NCI-H2171 treated with DMSO at 0.1 percent for 48 hours (cell line): ENCODE measurements around the gene PRKAR1B.

Source experiments
- DNase-seq: peaks from one replicate; lab custom pipeline; 2025; lab: John Stamatoyannopoulos, UW

PRKAR1B gene

DNA sequence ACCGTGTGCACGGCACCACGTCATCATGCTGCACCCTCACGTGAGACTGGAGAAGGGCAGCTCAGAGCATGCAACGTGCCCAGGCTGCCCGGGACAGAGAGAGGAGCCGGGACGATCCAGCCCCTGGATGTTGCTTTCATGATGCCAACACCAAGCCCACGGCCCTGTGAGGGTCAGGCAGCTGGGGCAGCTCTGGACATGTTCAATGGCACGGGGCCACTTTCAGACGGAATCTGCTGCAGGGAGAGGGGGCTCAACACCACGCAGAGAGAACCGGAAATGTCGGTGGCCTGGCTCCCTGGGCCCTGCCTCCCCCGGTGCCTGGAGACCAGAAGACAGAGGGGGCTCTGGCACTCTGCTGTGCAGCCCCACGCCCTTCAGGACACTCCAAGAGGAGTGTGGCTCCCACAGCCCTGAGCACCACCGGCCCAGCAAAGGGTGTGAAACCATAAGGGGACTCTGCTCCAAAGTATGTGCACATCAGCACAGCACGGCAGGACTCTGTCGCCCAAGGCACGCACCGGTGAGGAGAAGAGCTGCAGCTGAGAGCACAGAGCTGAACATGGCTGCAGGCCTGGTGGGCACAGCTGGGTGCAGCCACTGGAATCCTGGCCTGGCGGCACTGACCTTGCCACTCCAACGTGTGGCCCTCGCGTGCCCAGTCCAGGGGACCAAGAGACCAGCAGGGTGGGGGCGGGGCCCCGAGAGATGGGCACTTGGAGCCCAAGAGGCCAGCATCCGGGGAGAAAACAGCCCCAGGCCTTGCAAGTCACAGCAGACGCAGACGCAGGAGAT, 137.1 kb downstream of the PRKAR1B start:
- no peak for DNase-seq

DNA sequence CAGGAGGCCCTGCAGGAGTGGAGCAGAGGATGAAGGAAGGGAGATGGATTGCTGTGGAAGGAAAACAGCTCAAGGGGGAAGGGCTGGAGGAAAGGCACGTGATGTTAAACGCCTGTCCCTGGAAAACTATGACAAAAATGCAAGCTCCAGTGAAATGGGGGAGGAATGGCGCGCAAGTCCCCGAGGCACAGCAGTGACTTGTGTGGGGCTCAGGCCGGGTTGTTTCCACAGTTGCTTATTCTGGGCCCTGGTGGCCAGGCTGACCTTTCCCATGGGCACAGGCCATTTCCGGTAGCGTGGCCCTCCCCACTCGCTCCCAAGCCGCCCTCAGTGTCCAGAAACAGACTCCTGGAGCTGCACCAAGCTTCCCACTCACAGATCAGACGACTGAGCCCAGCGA, 139.3 kb downstream of the PRKAR1B start:
- no peak for DNase-seq

DNA sequence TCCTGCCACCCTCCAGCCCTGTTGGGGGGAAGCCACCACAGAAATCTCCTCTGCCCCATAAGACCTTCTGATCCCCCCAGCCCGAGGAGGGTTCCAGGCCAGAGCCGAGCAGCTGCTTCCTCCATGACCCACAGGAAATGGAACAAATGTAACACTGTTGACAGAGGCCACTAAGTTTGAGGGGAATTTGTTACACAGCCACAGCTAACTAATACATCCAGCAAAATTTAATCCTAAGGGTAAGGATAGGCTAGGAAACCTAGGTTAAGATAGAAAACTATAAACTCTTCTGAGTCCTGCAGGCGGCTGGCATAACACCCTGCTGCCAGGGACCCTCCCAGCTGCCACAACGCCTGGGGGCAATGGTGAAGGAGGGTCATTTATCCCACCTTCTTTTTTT, 140.6 kb downstream of the PRKAR1B start:
- no peak for DNase-seq

DNA sequence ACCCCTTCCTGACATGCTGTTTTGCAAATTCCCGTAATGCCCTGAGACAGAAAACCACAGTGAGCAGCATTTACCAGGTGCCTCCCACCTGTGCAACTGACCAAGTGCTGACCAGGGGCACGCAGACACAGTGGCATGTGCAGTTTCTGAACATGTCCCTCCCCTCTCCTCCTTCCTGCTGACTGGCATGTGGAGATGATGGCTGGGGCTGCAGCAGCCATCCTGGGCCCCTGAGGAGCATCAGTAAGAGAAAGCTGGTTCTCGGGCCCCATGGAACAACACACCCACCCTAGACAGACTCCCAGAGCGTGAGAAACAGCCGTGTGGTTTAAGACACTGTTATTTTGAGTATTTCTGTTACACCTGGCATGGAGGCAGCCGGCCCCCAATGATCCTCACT, 141.2 kb downstream of the PRKAR1B start:
- no peak for DNase-seq

DNA sequence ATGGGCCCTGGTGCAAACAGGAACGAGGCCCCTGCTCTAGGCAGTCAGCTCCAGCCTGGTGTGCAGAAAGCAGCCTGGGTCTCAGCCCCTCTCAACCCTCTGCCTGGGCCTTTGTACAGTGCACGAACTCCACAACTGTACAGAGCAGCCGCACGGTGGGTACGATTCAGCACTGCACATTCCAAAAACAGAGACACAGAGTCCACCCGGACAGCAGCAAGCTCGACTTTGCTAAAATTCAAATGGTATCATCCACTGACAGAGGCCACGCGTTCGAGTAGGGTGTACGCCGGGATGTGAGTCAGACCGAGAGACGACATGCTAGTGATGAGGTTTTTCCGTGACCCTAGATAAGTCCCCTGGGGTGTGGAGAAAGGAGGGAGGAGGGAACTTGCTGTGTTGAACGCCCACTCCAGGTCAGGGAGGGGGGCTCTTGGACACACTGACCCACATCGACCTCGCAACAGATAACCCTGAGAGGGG, 141.8 kb downstream of the PRKAR1B start:
- DNase-seq, result no peak

DNA sequence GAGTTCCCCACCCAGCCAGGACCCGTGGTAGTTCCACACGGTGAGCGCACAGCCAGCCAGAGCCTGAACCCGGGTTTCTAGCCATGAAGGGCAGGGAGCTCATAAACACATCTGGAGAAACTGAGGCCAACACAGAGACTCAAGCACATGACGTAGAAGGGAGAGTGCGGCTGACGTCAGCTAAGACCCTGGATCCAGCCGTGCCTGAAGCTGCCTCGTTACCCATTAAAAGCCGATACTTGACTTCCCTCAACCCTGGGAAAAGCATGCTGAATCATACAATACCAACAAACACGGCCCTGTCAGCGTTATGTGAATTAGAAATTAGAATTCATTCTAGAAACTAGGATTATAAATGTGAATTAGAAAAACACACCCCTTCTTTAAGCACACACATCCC, 142.3 kb downstream of the PRKAR1B start:
- DNase-seq, result no peak

DNA sequence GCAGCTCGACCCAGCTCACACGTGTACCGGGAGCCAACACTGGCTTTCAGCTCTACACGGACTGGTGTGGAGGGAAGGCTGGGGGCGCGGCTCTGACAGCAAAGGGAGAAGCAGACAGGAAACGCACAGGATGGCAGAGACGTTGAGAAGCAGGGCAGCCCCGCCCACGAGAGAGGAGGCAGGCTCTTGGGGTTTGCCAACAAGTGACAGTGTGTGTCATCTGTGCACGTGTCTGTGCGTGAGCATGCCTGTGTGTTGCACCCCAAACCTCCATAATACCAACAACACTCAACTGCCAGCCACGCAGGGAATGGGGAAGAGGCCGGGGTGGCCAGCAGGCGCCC, 143.0 kb downstream of the PRKAR1B start:
- no peak for DNase-seq

DNA sequence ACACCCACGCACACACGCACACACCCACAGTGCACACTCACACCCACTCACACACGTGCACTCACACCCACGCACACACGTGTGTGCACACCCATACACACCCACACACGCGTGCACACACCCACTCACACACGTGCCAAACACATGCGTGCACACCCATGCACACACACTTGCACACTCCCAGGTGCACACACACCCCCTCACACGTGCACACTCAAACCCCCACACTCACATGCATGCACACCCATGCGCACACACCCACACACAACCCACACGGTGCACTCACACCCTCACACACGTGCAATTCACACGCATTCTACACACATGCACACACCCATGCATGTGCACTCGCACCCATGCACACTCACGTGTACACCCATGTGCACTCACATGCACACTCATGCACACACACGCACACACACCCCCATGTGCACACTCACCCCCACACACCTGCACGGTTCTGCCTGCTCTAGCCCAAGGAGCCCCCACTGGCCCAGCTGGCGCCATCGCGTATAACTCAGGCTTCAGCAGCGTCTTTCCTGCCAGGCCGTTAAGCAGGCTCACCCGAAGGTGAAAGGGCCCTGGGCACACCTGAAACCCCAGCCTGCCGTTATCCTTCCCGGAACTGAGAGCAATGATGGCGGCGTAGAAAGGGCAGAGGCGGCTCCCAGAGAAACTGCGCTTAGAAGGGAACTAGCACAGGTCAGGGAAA, 143.5 kb downstream of the PRKAR1B start:
- no peak for DNase-seq

DNA sequence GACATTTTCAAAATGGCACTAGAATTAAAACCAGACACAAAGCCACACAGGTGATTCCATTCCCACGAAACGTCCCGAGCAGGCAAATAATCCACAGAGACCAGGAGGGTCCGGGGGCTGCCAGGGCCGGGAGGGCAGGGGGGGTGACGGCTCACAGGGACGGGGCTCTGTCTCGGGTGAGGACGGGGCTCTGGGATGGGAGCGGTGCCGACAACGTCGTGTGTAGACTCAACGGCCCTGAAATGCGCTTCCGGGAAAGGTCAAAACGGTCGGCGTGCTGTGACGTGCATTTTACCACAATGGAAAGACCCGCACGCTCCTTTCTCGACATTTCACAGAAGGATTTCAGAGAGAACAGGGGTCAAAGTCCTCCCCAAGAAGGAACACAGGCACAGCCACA, 144.2 kb downstream of the PRKAR1B start:
- no peak for DNase-seq

DNA sequence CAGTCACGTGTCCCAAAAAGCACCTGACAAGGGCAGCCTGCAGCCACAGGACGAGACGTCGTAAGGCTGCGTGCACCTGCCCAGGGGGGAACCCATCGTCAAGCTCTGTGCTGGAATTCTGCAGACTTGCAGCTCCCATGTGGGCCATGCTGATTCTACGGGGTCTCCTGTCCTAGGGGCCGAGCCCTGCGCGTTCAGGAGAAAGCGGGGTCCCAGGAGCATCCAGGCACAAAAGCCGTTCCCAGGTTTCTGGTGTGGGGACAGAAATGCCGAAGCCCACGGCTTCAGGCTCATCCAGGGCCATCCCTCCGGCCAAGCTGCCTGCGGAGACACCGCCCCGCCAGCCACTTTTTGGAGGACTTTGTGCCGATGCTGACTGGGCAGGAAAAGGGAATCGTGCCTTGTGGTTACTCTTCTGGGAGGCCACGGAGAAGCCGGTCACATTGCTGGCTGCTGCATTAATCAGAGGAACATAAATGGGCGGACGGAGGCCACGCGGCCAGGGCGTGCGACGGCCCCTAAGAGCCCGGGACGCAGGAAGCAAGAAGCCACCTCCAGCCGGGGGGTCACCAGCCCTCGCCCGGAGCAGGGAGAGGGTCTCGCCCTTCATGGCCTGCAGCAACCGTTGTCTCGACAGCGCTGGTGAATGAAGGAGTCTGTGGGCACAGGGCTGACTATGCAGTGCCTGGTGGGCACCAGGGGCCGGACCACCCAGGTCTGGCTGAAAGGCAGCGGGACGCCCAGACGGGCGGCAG, 144.8 kb downstream of the PRKAR1B start:
- no peak for DNase-seq

DNA sequence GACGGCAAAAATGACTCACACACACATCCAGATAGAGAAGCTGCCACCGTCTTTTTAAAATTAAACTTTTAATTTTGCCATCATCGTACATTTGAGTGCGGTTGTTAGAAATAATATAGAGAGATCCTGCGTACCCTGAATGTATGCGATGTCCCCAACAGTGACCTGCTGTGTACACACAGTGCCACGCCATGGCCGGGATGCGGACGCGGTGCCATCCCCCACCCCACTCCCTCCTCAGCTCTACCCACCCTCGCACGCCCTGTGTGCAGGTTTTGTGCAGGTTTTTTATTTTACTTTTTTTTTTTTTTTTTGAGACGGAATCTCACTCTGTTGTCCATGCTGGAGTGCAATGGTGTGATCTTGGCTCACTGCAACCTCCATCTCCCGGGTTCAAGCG, 148.7 kb downstream of the PRKAR1B start:
- DNase-seq, result no peak

DNA sequence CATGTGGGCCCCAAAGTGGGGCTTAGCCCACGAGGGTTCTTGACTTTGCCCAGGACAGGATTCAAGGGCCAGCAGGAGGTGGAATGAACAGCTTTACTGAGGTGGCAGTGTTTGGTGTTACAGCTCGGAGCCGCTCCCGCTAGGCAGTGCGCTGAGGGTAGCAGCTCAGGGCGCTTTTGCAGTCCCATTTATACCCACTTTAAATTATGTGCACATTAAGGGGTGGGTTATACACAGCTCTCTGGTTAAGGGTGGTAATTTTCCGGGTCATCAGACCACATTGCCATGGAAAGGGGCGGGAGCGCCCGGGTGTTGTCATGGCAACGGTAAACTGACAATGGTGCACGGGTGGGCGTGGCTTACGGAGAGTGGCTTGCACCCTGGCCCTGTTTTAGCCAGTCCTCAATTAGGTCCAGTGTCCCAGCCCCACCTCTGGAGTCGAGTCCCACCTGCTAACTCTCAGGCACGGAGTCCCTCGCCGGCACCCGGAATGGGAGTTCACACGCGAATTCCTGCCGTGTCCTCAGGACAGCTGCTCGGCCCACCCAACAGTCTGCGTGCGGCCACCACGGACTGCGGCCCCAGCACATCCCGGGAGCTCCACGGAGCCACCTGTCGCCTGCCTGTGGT, 149.2 kb downstream of the PRKAR1B start:
- DNase-seq, result no peak

DNA sequence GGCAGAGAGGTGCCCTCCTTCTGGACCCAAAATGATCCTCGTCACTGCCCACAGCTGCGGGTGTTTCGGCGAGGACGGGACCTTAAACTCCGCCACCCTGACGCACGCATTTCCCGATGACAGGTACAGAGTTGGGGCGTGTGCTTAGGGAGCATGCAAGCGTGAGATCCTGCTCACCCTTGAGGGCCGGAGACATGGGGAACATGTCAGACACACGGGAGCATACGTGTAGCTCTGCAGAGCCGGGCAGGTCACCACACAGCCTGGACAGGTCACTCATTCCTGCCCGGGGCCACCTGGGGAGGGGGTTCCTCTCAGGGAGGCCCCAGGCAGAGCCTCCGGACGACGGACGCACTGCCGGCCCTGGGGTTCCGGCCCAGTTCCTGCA, 149.8 kb downstream of the PRKAR1B start:
- DNase-seq, result no peak

DNA sequence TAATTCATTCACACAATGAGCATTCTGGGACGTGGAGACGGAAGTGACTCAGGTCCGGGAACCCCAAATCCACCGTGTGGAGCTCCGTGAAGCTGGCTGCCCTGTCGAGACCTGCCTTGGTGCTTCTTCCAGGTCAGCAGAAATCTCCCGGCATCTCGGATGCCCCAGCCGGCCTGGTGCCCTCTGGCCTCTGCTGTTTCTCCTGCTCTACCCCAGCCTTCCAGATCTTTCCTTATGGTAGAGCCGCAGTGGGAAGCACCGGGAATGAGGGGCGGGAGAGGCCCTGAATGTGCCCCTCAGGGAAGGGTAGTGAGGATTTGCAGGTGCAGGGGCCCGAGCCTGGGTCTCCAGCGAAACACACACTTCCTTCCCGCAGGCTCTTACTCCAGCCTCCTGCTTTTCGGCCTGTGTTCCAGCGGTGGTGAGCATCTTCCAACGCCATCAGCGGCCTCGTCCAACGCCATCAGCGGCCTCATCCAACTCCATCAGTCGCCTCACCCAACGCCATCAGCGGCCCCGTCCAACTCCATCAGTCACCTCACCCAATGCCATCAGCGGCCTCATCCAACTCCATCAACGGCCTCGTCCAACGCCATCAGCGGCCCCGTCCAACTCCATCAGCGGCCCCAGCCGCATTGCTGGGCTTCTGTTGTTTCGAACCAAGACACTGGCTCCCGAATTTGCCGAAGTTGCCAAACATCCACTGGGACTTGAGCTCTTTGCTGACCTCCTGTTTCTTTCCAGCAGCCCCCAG, 150.4 kb downstream of the PRKAR1B start:
- DNase-seq, result no peak

DNA sequence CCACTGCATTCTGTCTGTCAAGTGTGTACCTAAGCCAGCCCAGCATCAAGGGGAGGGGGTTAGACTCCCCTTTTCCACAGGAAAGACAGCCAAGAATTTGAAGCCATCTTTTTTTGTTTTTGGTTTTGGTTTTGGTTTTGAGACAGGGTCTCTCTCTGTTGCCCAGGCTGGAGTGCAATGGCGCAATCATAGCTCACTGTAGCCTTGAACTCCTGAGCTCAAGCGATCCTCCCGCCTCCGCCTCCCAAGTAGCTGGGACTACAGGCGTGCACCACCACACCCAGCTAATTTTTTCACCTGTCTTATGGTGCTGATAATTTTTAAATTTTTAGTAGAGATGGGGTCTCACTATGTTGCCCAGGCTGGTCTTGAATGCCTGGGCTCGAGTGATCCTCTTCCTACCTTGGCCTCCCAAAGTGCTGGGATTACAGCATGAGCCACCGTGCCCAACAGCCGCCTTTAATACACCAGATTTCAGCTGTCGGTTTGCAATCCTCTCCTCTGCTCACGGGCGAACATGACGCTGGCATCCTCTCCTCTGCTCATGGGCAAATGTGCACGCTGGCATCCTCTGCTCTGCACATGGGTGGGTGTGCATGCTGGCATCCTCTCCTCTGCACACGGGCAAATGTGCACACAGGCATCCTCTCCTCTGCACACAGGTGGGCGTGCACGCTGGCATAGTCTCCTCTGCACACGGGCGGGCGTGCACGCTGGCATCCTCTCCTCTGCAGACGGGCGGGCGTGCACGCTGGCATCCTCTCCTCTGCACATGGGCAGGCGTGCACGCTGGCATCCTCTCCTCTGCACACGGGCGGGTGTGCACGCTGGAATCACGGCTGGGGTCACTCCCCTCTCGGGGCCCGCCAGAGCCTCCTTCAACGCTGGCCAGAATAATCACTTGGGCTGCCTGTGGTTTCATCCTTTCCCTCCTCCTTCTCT, 151.4 kb downstream of the PRKAR1B start:
- no peak for DNase-seq

DNA sequence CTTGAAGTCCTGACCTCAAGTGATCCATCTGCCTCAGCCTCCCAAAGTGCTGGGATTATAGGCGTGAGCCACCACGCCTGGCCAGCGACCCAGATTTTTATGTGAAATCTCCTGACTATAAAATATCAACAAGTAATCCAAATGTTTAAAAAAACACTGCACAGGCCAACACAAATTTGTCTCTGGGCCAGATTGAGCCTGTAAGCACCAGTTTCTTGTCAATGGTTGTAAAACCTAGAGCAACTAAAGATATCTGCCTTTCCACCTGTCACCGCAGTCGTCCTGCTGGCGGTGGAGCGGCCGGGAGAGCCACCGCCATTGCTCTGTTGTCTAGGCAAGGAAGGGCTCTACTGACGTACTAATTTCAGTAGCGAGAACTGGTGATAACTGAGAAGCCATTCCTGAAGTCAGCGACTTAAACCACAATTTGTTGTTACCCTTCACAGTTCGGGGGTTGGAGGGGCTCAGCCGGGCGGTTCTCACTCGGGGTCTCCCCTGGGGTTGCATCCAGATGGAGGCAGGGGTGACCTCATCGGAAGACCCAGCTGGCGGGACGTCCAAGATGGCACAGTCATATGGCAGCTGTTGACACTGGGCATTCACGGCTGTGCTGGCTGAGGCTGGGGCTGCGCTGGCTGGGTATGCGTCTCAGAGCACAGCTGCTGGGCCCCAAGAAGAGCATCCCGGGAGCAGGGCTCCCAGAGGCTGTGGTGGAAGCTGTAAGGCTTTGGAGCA, 152.3 kb downstream of the PRKAR1B start:
- DNase-seq, result peak; percentile 95

DNA sequence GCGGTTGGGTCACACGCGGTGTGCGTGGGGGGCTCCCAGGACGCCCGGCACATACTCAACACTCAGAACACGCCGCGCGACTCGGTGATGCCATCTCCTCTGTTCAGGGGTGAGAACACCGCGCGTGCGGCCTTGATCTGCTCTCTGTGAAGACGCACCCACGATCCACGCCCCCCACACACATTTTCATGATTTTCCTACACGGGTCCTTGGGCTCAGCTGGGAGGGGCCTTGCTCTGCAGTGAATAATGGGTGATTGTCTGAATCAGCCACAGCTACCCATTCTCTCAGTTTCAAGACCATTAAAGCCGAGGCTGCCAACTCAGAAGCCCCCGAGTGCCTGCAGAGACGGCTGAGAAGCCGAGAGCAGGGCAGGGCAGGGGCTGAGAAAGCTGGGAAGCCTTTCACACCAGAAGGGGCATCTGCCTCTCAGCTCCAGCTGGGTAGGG, 153.1 kb downstream of the PRKAR1B start:
- DNase-seq, result no peak

DNA sequence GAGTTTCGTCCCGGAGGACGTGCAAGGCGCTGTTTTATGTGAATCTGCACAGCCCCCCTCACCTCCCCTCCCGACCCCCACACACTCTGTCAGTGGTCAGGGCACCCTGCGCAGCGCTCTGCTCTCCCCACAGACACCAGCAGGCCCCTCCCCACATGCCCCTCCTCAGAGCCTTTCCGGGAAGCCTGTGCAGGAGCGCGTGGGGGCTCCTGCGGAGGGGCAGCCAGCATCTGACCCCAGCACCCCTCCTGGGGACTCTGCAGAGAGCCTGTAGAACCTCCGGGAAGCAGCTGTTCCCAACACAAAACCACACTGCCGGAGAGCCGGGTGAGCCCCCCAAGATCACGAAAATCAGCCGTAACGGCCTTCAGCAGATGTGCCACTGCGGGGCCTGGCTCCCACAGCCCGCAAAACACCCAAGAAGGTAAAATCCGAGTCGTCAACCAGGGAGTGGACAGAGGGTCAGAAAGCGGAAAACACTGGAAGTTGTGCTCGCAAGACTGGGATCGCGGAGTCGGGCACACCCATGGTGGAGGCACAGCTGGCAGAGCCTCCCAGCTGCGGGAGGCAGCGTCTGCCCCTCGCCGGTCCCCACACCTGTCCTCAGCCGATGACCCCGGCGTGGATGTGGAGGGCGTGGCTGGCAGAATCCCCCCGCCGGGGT, 153.7 kb downstream of the PRKAR1B start:
- DNase-seq, result no peak
